Psoas muscle (tissue), 8 donors: ENCODE results near the gene ARSA. TPM values are rescaled to one million over a fixed set of nuclear protein-coding genes. Genes with fewer than 3 reads are reported as not detected.

Experiments used
- ATAC-seq, 4 donors: fragments of 200-7000 bp; cut with Tn5 transposase; one replicate each; pipeline ENCODE4 v1.9.1; 2020; ENCODE audit warnings: moderate library complexity in 3 of 4, mild to moderate bottlenecking in 2 of 4
- DNase-seq, 2 donors: peaks; one replicate each; pipeline ENCODE4 v3.0.0-alpha.2; 2020
- H3K27ac ChIP-seq: fragments of 200-600 bp; one replicate; pipeline ENCODE4 v1.8.0; 2022
- H3K27me3 ChIP-seq, 3 donors: fragments of 200-600 bp in 1 of 3; one replicate each; pipeline versions ENCODE4 v1.6.1 to v1.8.0; 2013 to 2022; ENCODE audit warnings: low read length in 2 of 3, mild to moderate bottlenecking in 2 of 3, moderate library complexity in 1 of 3; ENCODE audit not compliant: insufficient read depth in 3 of 3
- H3K36me3 ChIP-seq, 2 donors: fragments of 200-600 bp in 1 of 2; one replicate each; pipeline versions ENCODE4 v1.6.1 to v1.8.0; 2013 to 2022; ENCODE audit warnings: low read depth in 1 of 2, mild to moderate bottlenecking in 1 of 2, moderate library complexity in 1 of 2; ENCODE audit not compliant: insufficient read depth in 1 of 2
- H3K4me1 ChIP-seq: fragments of 200-600 bp; one replicate; pipeline ENCODE4 v1.8.0; 2022
- H3K4me3 ChIP-seq: fragments of 200-600 bp; one replicate; pipeline ENCODE4 v1.8.0; 2022; ENCODE audit warnings: mild to moderate bottlenecking
- H3K9me3 ChIP-seq: fragments of 200-600 bp; one replicate; pipeline ENCODE4 v1.8.0; 2022
- CTCF ChIP-seq: fragments of 200-600 bp; IDR thresholded peaks from one replicate; pipeline ENCODE4 v1.8.0; 2022; ENCODE audit warnings: antibody characterized with exemption
- WGBS, 3 donors: extraction: QIAGEN DNeasy Blood & Tissue Kit; methylation state at CpG; one replicate each; pipeline versions ENCODE4 v1.1.6 to v1.1.7; 2013; 5-methylcytosine and 5-hydroxymethylcytosine counted together
- intact Hi-C, 2 donors: fragments of 100-400 bp; cut with DNase I; formaldehyde crosslinking; loops; one replicate each; pipeline versions ENCODE4 v1.11.0 to v1.14.2; 2022
- polyA plus RNA-seq, 3 donors: library from polyadenylated mRNA; stranded (reverse); fragments of 200-250 nt; gene quantifications; one replicate each; pipeline ENCODE4 v1.2.3, GENCODE V29; 2013
- total RNA-seq, 4 donors: library from RNA; stranded (reverse); fragmentation: NEBNext Ultra II Directional in 2 of 4; extraction: Animal tissue kit (Norgen Biotek cat#: 25700) in 2 of 4; gene quantifications; one replicate each; pipeline versions ENCODE4 v1.2.1 to v1.2.4, GENCODE V29; 2021 to 2023
- donor health status: healthy with polysubstance abuse.
- donor health status: DM: no; HTN: no; CAD: no; lungs with moderate emphysema.
- donor health status: Bipolar disorder and iron deficiency.
- donor health status: healthy.
- donor health status: DM: yes; HTN: yes; CAD: no.
- donor health status: DM: no; HTN: no; CAD: no.
- donor health status: DM: no; HTN: no; CAD: no.
- donor health status: DM: yes; HTN: yes; CAD: no.

ARSA gene
- total and polyA plus RNA-seq, 7 donors: 8.3 to 13.6 (median 9.8) TPM

- whole genome bisulfite sequencing, 3 donors: 85 to 88% (median 87%) methylated on average over 26 of the region's 26 CpGs
- TF ChIP-seq CTCF: no peak
- intact Hi-C loops: no loop called here
Measured at GRCh38 chr22:50611341-50612060, 16.5 kb downstream of the ARSA start.

GRCh38 chr22:50610581-50610980 lies 17.4 kb downstream of the ARSA start:
- H3K9me3 ChIP-seq: no peaks in the 10 kb centered on the region
- 86 to 90% (median 87%) methylated on average over 15 to 17 of the region's 17 CpGs for WGBS, 3 donors
- H3K36me3 ChIP-seq: no peaks in the 10 kb centered on the region
- ATAC-seq (no peak), DNase-seq (no peak)
- peaks cover 0 to 26% (median 3%) of the 10 kb centered on the region in 3 donors for H3K27me3 ChIP-seq
- no peak for TF ChIP-seq CTCF
- no peak overlapping the region for H3K4me3 ChIP-seq
- intact Hi-C loops: no loop called here
- H3K27ac ChIP-seq: no peak overlapping the region
- H3K4me1 ChIP-seq: no peaks in the 10 kb centered on the region

More at GRCh38 chr22:50611341-50612060, 16.5 kb downstream of the ARSA start:
- Histone ChIP-seq H3K36me3 (no peaks in the 10 kb centered on the region), H3K4me3 (no peak overlapping the region), H3K27ac (no peak overlapping the region), H3K9me3 (no peaks in the 10 kb centered on the region), H3K4me1 (no peaks in the 10 kb centered on the region), H3K27me3 (peaks cover 0 to 21% (median 3%) of the 10 kb centered on the region in 3 donors)
- DNase-seq (no peak), ATAC-seq (no peak)

- H3K4me1 ChIP-seq: no peaks in the 10 kb centered on the region
- H3K4me3 ChIP-seq: no peak overlapping the region
- H3K9me3 ChIP-seq: no peaks in the 10 kb centered on the region
- DNase-seq (no peak), ATAC-seq (no peak)
- H3K27me3 ChIP-seq: peaks cover 0 to 30% (median 5%) of the 10 kb centered on the region in 3 donors
- WGBS, 3 donors: 76 to 84% (median 84%) methylated on average over 11 of the region's 11 CpGs
- TF ChIP-seq CTCF: no peak
- no peaks in the 10 kb centered on the region for H3K36me3 ChIP-seq
- no peak overlapping the region for H3K27ac ChIP-seq
- intact Hi-C loops: no loop called here
Measured at GRCh38 chr22:50610041-50610451, 17.9 kb downstream of the ARSA start.

- intact Hi-C loops: no loop called here
- DNase-seq (no peak), ATAC-seq (no peak)
- Histone ChIP-seq H3K4me3 (no peak overlapping the region), H3K9me3 (no peaks in the 10 kb centered on the region), H3K27me3 (peaks cover 0 to 34% (median 9%) of the 10 kb centered on the region in 3 donors), H3K36me3 (no peaks in the 10 kb centered on the region), H3K4me1 (no peaks in the 10 kb centered on the region), H3K27ac (no peak overlapping the region)
- TF ChIP-seq CTCF: no peak
- WGBS, 3 donors: 76 to 78% (median 76%) methylated on average over 12 of the region's 12 CpGs
Measured at GRCh38 chr22:50609599-50609998, 18.4 kb downstream of the ARSA start.
